ENCODE measurements around the gene CCM2.

CCM2 gene

DNA sequence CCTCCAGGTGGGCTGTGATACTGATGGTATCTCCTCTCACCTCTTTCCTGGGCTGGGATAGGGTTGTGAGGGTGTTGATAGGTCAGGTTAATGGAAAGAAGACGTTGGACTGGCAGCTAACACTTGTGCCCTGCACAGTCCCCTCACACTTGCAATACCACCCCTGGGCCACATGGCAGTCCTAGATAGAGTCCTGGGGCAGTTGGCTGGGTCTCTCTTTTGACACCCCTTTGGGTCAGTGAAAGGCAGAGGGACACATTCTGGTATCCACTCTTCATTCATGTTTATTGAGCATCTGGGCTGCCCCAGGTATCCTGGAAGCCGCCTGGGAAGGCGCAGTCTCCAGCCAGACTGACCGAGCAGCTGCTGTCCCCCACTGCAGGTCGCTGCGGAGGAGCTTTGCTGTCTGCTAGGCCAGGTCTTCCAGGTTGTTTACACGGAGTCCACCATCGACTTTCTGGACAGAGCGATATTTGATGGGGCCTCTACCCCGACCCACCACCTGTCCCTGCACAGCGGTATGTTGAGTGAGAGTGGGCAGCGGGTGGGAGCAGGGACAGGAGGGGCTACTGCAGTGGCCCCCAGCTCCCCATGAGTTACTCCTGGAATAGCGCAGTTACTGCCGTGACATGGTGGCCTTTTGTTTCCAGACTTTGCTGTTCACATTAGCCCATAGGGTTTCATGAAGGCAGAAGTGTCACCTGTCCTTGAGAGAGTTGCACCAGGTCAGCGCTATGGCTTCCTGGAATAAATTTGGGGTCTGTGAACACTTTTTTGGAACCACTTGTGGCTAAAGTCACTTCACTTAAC, 69.6 kb downstream of the CCM2 start:
- DNase-seq: no peak

GRCh38 chr7:45070254-45070642, 70.2 kb downstream of the CCM2 start:
- no peak for DNase-seq

DNA sequence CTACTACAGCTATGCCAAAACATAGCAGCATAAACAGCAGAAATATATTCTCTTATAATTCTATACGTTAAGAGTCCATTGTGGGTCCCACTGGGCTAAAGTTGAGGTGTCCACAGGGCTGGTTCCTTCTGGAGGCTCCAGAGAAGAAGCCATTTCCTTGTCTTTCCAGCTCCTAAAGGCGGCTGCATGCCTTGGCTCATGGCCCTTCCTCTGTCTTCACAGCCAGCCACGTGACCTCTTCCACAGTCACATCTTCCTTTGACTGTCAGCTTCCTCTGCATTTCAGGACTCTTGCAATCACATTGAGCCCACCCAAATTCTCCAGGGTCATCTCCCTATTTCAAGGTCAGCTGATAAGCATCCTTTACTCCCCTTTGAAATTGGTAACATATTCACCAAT, 71.5 kb downstream of the CCM2 start:
- no peak for DNase-seq

DNA sequence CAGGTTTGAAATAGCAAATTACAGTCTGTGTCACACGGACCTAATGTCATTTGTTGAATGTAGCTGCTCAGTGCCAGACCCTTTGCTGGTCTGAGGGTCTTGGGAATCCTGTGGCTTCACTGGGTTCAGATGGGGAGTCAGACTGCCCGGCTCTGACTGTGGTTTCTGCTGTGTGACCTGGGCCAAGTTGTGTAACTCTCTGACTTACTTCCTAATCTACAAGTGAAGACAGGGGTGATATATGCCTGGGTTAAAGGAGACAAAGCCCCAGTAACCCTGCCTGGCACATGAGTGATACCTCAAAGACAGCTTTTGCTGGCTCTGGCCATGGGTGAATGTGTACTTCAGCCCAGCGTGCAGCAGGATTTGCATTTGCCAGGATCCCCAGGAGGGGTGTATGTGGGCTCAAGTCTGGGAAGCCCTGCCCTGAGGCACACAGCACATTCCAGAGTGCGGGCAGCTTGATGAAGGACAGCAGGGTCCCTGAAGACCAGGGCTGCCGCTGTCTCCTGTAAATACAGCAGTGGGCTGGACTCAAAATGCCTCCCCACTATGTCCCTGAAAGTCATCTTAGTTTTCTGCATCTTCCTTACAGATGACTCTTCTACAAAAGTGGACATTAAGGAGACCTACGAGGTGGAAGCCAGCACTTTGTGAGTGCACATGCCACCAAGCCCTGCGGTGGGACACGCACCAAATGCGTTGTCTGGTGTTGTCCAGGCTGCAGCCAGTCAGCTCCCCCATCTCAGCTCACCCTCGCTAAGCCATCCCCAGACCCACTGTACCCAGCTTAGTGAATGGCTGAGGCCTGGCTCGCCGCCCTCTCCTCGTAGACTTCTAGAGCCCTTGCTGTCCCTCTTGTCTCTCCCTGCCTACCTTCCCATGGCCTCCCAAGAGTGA, 72.4 kb downstream of the CCM2 start:
- no peak for DNase-seq

DNA sequence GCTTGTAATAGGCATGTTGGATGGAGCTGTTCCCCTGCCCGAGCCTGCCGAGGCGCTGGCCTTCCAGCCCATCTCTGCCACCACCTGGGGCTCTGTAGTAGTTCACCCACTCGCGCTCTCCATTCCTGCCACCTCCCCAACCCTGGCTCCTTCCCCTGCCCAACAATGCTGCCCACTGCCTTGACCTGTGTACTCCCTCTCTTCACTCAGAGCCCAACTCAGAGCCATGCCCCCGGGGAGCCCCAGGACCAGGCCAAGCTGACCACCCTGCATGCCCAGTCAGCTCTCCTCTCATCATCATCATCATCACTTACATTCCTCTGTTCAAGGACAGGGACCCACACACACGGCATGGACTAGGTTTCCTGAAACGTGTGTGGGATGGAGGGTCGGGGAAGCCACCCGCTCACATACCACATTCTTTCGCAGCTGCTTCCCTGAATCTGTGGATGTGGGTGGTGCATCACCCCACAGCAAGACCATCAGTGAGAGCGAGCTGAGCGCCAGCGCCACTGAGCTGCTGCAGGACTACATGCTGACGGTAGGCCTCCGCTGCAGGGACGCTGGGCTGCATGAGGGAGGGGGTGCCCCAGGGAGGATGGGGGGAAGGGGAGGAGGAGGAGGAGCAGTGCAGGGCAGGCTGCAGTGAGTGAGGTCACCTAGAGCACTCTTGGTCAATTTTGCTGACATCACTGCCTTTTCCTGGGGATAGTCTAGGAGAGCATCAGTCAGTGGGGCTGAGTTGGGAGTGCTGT, 73.2 kb downstream of the CCM2 start:
- DNase-seq: no peak

DNA sequence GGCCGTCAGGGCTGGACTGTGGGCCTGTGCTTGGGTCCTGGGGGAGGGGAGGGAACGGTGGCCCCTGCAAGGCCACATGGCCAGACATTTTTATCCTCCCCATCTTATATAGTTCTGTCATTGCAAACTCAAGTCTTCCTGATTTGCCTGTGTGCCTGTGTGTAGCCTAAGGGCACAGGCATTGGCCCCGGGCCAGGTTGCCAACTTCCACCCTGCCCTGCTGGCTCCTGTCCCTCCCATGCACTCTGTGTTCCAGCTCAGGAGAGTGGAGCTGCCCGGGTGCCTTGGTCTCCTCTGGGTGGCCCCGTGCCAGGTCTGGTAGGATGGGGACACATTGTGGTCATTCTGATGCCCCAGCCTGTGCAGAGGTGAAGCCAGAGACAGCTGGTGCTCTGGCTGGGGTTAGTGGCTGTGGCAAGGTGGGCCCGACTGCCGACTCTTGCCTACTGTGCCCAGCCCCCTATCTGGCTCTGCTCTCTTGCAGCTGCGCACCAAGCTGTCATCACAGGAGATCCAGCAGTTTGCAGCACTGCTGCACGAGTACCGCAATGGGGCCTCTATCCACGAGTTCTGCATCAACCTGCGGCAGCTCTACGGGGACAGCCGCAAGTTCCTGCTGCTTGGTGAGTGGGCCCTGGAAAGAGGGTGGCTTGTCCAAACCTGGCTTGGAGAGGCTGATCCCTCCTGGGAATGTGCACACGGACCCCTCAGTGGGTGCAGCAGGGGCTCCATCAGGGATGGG, 74.0 kb downstream of the CCM2 start:
- no peak for DNase-seq

- DNase-seq: no peak
These were observed 74.7 kb downstream of the CCM2 start for GRCh38 chr7:45074528-45075354.

DNA sequence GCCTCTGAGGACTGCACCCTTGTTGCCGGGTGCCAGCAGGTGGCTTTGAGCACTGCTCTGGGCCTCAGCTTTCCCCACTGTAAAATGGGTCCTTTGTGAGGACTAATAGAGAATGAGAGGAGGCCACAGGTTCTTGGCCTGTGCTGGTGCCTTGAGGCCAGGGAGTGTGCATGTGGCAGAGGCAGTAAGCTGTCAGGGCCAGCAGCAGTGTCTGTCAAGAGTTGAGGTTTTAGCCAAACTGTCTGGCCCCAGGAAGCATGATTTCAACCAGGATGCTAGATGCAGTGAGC, 75.3 kb downstream of the CCM2 start:
- DNase-seq: no peak

- DNase-seq: no peak
These were observed 76.1 kb downstream of the CCM2 start for GRCh38 chr7:45075871-45076796.

GRCh38 chr7:45076946-45077345, 76.9 kb downstream of the CCM2 start:
- no peak for DNase-seq

DNA sequence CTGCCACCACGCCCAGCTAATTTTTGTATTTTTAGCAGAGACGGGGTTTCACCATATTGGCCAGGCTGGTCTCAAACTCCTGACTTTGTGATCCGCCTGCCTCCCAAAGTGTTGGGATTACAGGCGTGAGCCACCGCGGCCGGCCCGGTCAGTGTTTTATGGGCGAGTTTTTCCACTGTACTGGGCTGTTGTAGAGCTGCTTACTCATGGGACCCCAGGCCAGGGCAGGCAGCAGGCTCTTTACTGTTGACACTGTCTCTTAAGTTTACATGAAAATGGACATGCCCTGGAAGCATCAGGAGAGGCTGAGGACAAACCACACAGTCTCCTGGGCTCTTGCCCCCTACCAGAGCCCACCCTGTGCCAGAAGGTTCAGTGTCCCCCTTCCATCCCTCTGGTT, 77.6 kb downstream of the CCM2 start:
- DNase-seq: no peak

DNA sequence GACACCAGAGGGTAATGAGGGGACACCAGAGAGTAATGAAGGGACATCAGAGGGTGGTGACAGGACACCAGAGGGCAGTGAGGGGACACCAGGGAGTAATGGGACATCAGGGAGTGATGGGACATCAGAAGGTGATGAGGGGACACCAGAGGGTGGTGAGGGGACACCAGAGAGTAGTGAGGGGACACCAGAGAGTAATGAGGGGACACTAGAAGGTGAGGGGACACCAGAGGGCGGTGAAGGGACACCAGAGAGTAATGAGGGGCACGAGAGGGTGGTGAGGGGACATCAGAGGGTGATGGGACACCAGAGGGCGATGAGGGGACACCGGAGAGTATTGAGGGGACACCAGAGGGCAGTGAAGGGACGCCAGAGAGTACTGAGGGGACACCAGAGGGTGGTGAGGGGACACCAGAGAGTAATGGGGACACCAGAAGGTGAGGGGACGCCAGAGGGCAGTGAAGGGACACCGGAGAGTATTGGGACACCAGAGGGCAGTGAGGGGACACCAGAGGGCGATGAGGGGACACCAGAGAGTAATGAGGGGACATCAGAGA, 78.2 kb downstream of the CCM2 start:
- DNase-seq: no peak

GRCh38 chr7:45080265-45080957, 80.4 kb downstream of the CCM2 start:
- DNase-seq: no peak

- DNase-seq: no peak
These were observed 81.1 kb downstream of the CCM2 start for GRCh38 chr7:45080958-45081669.

GRCh38 chr7:45081670-45081974, 81.6 kb downstream of the CCM2 start:
- DNase-seq: no peak

DNA sequence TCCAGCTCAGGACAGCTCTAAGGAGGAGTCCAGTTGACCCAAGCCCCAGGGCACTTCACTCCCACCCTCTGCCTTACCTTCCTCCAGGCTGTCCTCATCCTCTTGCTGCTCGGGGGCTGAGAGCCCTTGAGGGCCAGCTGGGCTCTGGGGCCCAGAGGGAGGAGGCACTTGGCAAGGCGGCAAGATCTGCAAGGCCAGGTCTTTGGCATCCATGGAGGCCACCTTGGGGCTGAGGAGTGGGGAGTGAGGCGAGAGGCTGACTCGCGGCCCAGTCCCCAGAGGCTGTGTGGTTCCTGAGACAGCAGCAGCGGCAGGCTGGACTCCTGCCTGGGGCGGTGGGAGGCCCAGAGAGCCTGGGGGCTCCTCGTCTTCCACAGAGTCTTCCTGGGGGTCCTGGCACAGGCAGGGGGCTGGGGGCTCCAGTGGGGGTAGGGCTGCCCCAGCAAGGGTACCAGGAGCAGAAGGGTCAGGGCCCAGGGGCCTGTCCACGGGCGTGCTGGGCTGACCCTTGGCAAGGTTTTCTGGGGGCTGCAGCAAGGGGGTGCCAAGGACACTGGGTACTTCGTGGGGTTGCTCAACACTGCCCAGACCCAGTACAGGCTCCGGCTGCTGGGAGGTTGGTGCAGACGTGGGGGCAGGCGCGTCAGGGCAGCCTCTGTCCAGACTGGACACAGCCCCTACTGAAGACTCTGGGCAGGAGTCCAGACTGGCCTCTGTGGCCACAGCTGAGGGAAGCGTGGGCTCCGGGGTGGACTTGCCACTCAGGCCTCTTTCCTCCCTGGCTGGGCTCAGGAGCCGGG, 82.2 kb downstream of the CCM2 start:
- no peak for DNase-seq

- DNase-seq: no peak
These were observed 82.9 kb downstream of the CCM2 start for GRCh38 chr7:45082831-45083331.

- no peak for DNase-seq
These were observed 84.3 kb downstream of the CCM2 start for GRCh38 chr7:45084336-45084735.
